Measurements from ENCODE around the gene CEP57L1. TPM values are rescaled to one million over a fixed set of nuclear protein-coding genes. Genes with fewer than 3 reads are reported as not detected.
"Not testable (repeated sequence)": the region's sequence is repeated elsewhere in the genome, so short reads cannot be mapped to it uniquely, and the experiment has no call there.

CEP57L1 gene
- total RNA-seq, 1 donor from 2014 or later: 13.5 TPM

DNA sequence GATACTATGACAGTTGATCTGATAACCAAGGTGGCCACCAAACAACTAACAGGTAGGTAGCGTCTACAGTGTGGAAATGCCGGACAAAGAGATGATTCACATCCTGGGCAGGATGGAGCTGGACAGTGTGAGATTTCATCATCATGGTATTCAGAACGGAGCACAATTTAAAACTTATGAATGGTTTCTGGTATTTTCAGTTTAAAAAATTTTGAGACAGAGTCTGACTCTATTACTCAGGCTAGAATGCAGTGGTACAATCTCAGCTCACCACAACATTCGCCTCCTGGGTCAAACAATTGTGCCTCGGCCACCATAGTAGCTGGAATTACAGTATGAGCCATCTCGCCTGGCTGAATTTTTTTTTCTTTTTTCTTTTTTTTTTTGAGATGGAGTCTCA is 43.8 kb downstream of the CEP57L1 start:
- no peaks in the 10 kb centered on the region for H3K36me3 ChIP-seq
- no peak for DNase-seq (ENCODE audit: extremely low spot score in 2 of 2)
- no peak overlapping the region for H3K4me3 ChIP-seq
- H3K9me3 ChIP-seq: no peaks in the 10 kb centered on the region
- H3K4me1 ChIP-seq: no peaks in the 10 kb centered on the region
- H3K27me3 ChIP-seq: no peaks in the 10 kb centered on the region
- intact Hi-C loops (cut with DNase I): no loop called here
- H3K27ac ChIP-seq: no peak overlapping the region
- TF ChIP-seq POLR2AphosphoS5 (IDR thresholded peaks at IDR 0.05; ENCODE audit: insufficient read depth in 1 of 2, low read depth in 1 of 2) (no peak), POLR2A (IDR thresholded peaks at IDR 0.05) (no peak), CTCF (IDR thresholded peaks at IDR 0.05) (no peak)

GRCh38 chr6:109142067-109142466 is 46.8 kb downstream of the CEP57L1 start:
- H3K36me3 ChIP-seq; H3K9me3 ChIP-seq; H3K27ac ChIP-seq; intact Hi-C loops (cut with DNase I); H3K4me3 ChIP-seq; DNase-seq (ENCODE audit: extremely low spot score in 2 of 2); H3K4me1 ChIP-seq; H3K27me3 ChIP-seq: not testable (repeated sequence)

DNA sequence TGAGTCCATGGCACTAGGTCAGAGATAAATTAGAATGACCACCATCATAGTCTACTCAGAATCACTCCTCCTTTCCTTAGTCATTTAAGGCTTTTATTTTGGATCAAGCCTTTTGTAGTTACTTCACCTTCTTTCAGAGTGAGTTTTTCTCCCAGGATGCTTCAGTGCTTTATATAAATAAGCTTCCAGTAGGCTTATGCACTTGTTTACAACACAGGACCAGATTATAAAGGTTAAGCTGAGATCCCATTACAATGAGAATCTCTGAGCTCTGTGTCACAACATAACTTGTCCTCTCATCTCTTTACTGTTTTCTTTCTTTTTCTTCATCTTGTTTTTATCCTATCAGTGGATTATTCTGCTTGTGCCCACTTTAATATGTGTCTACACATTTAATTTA is 47.9 kb downstream of the CEP57L1 start:
- Histone ChIP-seq H3K27me3 (no peaks in the 10 kb centered on the region), H3K4me1 (no peaks in the 10 kb centered on the region), H3K4me3 (no peak overlapping the region), H3K36me3 (no peaks in the 10 kb centered on the region), H3K27ac (no peak overlapping the region), H3K9me3 (no peaks in the 10 kb centered on the region)
- TF ChIP-seq POLR2A (IDR thresholded peaks at IDR 0.05) (no peak), POLR2AphosphoS5 (IDR thresholded peaks at IDR 0.05; ENCODE audit: insufficient read depth in 1 of 2, low read depth in 1 of 2) (no peak), CTCF (IDR thresholded peaks at IDR 0.05) (no peak)
- DNase-seq (ENCODE audit: extremely low spot score in 2 of 2): no peak
- intact Hi-C loops (cut with DNase I): no loop called here

DNA sequence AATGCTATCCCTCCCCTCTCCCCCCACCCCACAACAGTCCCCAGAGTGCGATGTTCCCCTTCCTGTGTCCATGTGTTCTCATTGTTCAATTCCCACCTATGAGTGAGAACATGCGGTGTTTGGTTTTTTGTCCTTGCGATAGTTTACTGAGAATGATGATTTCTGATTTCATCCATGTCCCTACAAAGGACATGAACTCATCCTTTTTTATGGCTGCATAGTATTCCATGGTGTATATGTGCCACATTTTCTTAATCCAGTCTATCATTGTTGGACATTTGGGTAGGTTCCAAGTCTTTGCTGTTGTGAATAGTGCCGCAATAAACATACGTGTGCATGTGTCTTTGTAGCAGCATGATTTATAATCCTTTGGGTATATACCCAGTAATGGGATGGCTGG is 52.9 kb downstream of the CEP57L1 start:
- H3K4me1 ChIP-seq; H3K36me3 ChIP-seq; DNase-seq (ENCODE audit: extremely low spot score in 2 of 2); H3K4me3 ChIP-seq; H3K27me3 ChIP-seq; H3K9me3 ChIP-seq; intact Hi-C loops (cut with DNase I); H3K27ac ChIP-seq: not testable (repeated sequence)

GRCh38 chr6:109148716-109149115 is 53.4 kb downstream of the CEP57L1 start:
- H3K27me3 ChIP-seq; intact Hi-C loops (cut with DNase I); H3K36me3 ChIP-seq; H3K9me3 ChIP-seq; H3K27ac ChIP-seq; H3K4me3 ChIP-seq; DNase-seq (ENCODE audit: extremely low spot score in 2 of 2); H3K4me1 ChIP-seq: not testable (repeated sequence)

- TF ChIP-seq POLR2AphosphoS5 (IDR thresholded peaks at IDR 0.05; ENCODE audit: insufficient read depth in 1 of 2, low read depth in 1 of 2) (no peak), POLR2A (IDR thresholded peaks at IDR 0.05) (no peak), CTCF (IDR thresholded peaks at IDR 0.05) (no peak)
- H3K27me3 ChIP-seq: no peaks in the 10 kb centered on the region
- no peak for DNase-seq (ENCODE audit: extremely low spot score in 2 of 2)
- H3K4me1 ChIP-seq: no peaks in the 10 kb centered on the region
- intact Hi-C loops (cut with DNase I): no loop called here
- no peak overlapping the region for H3K27ac ChIP-seq
- H3K9me3 ChIP-seq: no peaks in the 10 kb centered on the region
- peaks cover 0 to 4% of the 10 kb centered on the region in 2 donors for H3K36me3 ChIP-seq
- H3K4me3 ChIP-seq: no peak overlapping the region
These were observed 58.4 kb downstream of the CEP57L1 start for GRCh38 chr6:109153752-109154151.

GRCh38 chr6:109164331-109164730 is 69.0 kb downstream of the CEP57L1 start:
- TF ChIP-seq POLR2A (IDR thresholded peaks at IDR 0.05) (no peak), POLR2AphosphoS5 (IDR thresholded peaks at IDR 0.05; ENCODE audit: insufficient read depth in 1 of 2, low read depth in 1 of 2) (peak in 1 of 2 donors; percentile 19), CTCF (IDR thresholded peaks at IDR 0.05) (no peak)
- Histone ChIP-seq H3K27me3 (no peaks in the 10 kb centered on the region), H3K27ac (no peak overlapping the region), H3K36me3 (peaks cover 0 to 9% of the 10 kb centered on the region in 2 donors), H3K4me1 (no peaks in the 10 kb centered on the region), H3K4me3 (no peak overlapping the region), H3K9me3 (no peaks in the 10 kb centered on the region)
- intact Hi-C loops (cut with DNase I): no loop called here
- no peak for DNase-seq (ENCODE audit: extremely low spot score in 2 of 2)
